ENCODE data around the gene ANKRD1.

DNA sequence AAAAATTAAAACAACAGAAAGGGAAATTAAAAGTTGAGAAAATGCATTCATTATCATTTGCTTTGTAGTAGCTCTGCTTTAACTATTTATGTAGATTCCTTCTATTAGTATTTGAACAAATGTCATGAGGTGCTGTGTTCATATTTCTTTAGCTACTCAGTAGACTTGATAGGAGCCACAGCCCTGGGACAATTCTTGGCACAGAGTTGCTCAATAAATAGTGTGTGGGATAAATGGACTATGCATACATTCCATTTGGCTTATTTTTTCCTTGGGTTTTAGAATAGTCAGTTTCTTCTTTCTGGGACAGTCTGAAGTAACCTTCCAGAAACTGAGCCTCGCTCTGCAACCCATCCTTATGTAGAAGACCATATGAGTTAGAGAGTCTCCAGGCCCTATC, 35.7 kb downstream of the ANKRD1 start:
- TF ChIP-seq CTCF (IDR thresholded peaks at IDR 0.05) (no peak), POLR2A (IDR thresholded peaks at IDR 0.05) (no peak)
